ENCODE data around the gene MRTO4.
"Not testable (repeated sequence)": the region's sequence is repeated elsewhere in the genome, so short reads cannot be mapped to it uniquely, and the experiment has no call there.

Gene MRTO4

DNA sequence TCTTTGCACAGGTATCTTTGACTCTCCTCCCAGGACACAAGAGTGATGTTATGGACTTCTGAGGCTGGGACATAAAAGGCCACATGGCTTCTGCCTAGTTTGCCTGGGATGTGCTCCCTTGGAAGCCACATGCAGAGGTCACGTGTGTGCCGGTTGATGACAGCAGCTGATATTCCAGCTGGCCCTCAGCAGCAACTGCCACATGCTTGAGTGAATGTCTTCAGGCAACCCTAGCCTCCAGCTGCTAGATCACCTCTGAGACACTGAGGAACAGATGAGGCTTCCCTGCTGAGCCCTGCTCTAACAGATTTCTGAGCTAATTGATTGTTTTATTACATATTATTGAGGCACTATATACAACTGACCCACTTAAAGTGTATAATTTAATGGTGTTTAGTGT, 48.6 kb downstream of the MRTO4 start:
- ChIA-PET POLR2A (interaction anchor here (1.5 kb wide), 1 partner anchor 11 kb away, joined by 5 read pairs; the partner anchor contains the start of genes AKR7A2 and SLC66A1), CTCF (no interaction called here)
- Histone ChIP-seq H3K4me1 (ENCODE audit: control insufficient read depth, insufficient read depth, low read length) (no peaks in the 10 kb centered on the region), H3K4me3 (ENCODE audit: low read depth, low read length) (no peak overlapping the region), H3K27ac (ENCODE audit: extremely low read depth, low read depth, low read length) (no peak overlapping the region), H3K9me3 (ENCODE audit: control insufficient read depth, insufficient read depth, low read depth, low read length) (no peaks in the 10 kb centered on the region), H3K36me3 (ENCODE audit: control insufficient read depth in 2 of 2, insufficient read depth in 1 of 2, low read length in 2 of 2) (peaks cover 6 to 57% of the 10 kb centered on the region in 2 experiments; a peak in 2 of 3 replicates)
- TF ChIP-seq ZNF324 (tag by site-specific recombination; IDR thresholded peaks at IDR 0.05) = no peak
- no peak for TF ChIP-seq KLF7 (tag by site-specific recombination; IDR thresholded peaks at IDR 0.05; ENCODE audit: borderline replicate concordance)
- no peak for TF ChIP-seq ZNF548 (tag by site-specific recombination; IDR thresholded peaks at IDR 0.05)
- TF ChIP-seq, protein P1, sequence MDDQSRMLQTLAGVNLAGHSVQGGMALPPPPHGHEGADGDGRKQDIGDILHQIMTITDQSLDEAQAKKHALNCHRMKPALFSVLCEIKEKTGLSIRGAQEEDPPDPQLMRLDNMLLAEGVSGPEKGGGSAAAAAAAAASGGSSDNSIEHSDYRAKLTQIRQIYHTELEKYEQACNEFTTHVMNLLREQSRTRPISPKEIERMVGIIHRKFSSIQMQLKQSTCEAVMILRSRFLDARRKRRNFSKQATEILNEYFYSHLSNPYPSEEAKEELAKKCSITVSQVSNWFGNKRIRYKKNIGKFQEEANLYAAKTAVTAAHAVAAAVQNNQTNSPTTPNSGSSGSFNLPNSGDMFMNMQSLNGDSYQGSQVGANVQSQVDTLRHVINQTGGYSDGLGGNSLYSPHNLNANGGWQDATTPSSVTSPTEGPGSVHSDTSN (CRISPR knock-in tag; IDR thresholded peaks at IDR 0.05) = no peak
- TF ChIP-seq HOXC10 (CRISPR knock-in tag; IDR thresholded peaks at IDR 0.05) = no peak
- TF ChIP-seq, protein P2, sequence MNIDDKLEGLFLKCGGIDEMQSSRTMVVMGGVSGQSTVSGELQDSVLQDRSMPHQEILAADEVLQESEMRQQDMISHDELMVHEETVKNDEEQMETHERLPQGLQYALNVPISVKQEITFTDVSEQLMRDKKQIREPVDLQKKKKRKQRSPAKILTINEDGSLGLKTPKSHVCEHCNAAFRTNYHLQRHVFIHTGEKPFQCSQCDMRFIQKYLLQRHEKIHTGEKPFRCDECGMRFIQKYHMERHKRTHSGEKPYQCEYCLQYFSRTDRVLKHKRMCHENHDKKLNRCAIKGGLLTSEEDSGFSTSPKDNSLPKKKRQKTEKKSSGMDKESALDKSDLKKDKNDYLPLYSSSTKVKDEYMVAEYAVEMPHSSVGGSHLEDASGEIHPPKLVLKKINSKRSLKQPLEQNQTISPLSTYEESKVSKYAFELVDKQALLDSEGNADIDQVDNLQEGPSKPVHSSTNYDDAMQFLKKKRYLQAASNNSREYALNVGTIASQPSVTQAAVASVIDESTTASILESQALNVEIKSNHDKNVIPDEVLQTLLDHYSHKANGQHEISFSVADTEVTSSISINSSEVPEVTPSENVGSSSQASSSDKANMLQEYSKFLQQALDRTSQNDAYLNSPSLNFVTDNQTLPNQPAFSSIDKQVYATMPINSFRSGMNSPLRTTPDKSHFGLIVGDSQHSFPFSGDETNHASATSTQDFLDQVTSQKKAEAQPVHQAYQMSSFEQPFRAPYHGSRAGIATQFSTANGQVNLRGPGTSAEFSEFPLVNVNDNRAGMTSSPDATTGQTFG (tag by site-specific recombination; IDR thresholded peaks at IDR 0.05; ENCODE audit: borderline replicate concordance) = no peak
- TF ChIP-seq ZNF132 (tag by site-specific recombination; IDR thresholded peaks at IDR 0.05; ENCODE audit: borderline replicate concordance) = no peak
- TF ChIP-seq ZNF626 (tag by site-specific recombination; IDR thresholded peaks at IDR 0.05) = no peak
- no peak for TF ChIP-seq GLI2 (tag by site-specific recombination; IDR thresholded peaks at IDR 0.05; ENCODE audit: borderline replicate concordance, low read depth)

DNA sequence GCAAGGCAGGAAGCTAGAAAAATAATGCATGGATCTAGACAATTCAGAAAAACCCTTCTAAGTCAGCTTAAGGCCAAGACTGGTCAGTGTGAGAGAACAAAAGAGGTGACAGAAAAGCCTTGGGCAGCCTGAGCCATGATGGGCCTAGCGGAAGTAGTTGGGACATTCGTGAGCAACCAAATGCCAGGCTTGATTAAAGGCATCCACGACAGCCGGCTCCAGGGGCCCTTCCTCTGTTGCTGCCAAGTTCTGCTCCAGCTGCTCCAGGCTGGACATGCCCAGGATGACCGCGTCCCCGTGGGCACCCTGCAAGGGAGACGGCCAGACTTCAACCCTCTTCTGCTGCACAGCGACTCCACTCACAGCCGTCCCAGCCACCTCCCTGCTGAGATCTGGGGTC, 52.5 kb downstream of the MRTO4 start:
- peaks cover 7 to 86% of the 10 kb centered on the region in 2 experiments; a peak in 2 of 3 replicates for H3K36me3 ChIP-seq (ENCODE audit: control insufficient read depth in 2 of 2, insufficient read depth in 1 of 2, low read length in 2 of 2)
- CTCF ChIA-PET = interaction anchor here (0.7 kb wide), 1 partner anchor 99 kb away, joined by 5 read pairs; no protein-coding TSS in a partner anchor
- H3K4me3 ChIP-seq (ENCODE audit: low read depth, low read length); H3K27ac ChIP-seq (ENCODE audit: extremely low read depth, low read depth, low read length); POLR2A ChIA-PET; H3K4me1 ChIP-seq (ENCODE audit: control insufficient read depth, insufficient read depth, low read length); H3K9me3 ChIP-seq (ENCODE audit: control insufficient read depth, insufficient read depth, low read depth, low read length): not testable (repeated sequence)

DNA sequence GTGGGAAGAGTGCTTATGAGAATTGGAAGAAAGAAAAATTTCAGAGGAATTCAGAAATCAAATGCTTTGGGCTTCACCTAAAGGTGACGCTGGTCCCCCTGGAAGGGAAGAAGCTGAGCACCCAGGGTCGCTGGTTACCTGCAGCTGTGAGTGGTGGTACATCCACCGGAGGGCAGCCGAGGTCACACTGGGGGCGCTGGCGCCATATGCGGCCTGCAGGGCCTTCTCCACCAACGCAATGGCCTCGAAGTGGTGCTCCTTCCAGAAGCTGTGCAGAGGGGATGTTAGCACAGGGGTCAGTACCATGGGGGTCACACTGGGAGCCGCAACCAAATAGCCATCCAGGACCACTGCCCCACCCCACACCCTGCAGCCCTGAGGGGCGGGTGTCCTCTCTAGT, 54.3 kb downstream of the MRTO4 start:
- CTCF ChIA-PET = interaction anchor here (0.6 to 1.2 kb wide), 2 partner anchors 276 to 350 kb away, joined by 3 to 4 read pairs; no protein-coding TSS in a partner anchor
- Histone ChIP-seq H3K4me3 (ENCODE audit: low read depth, low read length) (no peak overlapping the region), H3K36me3 (ENCODE audit: control insufficient read depth in 2 of 2, insufficient read depth in 1 of 2, low read length in 2 of 2) (peaks cover 7 to 82% of the 10 kb centered on the region in 2 experiments; a peak in 2 of 3 replicates), H3K4me1 (ENCODE audit: control insufficient read depth, insufficient read depth, low read length) (peaks cover 2% of the 10 kb centered on the region; the same call in 1 of the 2 replicates), H3K9me3 (ENCODE audit: control insufficient read depth, insufficient read depth, low read depth, low read length) (no peaks in the 10 kb centered on the region), H3K27ac (ENCODE audit: extremely low read depth, low read depth, low read length) (no peak overlapping the region)
- TF ChIP-seq ZFP3 (tag by site-specific recombination; IDR thresholded peaks at IDR 0.05; ENCODE audit: low read depth) (no peak), ZNF654 (tag by site-specific recombination; IDR thresholded peaks at IDR 0.05; ENCODE audit: low read depth) (no peak), ZNF416 (tag by site-specific recombination; IDR thresholded peaks at IDR 0.05) (no peak), ZNF621 (tag by site-specific recombination; IDR thresholded peaks at IDR 0.05) (no peak), KLF16 (tag by site-specific recombination; IDR thresholded peaks at IDR 0.05) (no peak), ZNF391 (tag by site-specific recombination; IDR thresholded peaks at IDR 0.05; ENCODE audit: borderline replicate concordance, low read depth) (no peak), ZSCAN16 (tag by site-specific recombination; IDR thresholded peaks at IDR 0.05) (no peak), ZNF747 (tag by site-specific recombination; IDR thresholded peaks at IDR 0.05) (no peak), ZNF223 (tag by site-specific recombination; IDR thresholded peaks at IDR 0.05) (no peak), ZNF175 (tag by site-specific recombination; IDR thresholded peaks at IDR 0.05) (no peak)
- TF ChIP-seq, protein P3, sequence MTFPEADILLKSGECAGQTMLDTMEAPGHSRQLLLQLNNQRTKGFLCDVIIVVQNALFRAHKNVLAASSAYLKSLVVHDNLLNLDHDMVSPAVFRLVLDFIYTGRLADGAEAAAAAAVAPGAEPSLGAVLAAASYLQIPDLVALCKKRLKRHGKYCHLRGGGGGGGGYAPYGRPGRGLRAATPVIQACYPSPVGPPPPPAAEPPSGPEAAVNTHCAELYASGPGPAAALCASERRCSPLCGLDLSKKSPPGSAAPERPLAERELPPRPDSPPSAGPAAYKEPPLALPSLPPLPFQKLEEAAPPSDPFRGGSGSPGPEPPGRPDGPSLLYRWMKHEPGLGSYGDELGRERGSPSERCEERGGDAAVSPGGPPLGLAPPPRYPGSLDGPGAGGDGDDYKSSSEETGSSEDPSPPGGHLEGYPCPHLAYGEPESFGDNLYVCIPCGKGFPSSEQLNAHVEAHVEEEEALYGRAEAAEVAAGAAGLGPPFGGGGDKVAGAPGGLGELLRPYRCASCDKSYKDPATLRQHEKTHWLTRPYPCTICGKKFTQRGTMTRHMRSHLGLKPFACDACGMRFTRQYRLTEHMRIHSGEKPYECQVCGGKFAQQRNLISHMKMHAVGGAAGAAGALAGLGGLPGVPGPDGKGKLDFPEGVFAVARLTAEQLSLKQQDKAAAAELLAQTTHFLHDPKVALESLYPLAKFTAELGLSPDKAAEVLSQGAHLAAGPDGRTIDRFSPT (tag by site-specific recombination; IDR thresholded peaks at IDR 0.05) = no peak
- TF ChIP-seq, protein P4, sequence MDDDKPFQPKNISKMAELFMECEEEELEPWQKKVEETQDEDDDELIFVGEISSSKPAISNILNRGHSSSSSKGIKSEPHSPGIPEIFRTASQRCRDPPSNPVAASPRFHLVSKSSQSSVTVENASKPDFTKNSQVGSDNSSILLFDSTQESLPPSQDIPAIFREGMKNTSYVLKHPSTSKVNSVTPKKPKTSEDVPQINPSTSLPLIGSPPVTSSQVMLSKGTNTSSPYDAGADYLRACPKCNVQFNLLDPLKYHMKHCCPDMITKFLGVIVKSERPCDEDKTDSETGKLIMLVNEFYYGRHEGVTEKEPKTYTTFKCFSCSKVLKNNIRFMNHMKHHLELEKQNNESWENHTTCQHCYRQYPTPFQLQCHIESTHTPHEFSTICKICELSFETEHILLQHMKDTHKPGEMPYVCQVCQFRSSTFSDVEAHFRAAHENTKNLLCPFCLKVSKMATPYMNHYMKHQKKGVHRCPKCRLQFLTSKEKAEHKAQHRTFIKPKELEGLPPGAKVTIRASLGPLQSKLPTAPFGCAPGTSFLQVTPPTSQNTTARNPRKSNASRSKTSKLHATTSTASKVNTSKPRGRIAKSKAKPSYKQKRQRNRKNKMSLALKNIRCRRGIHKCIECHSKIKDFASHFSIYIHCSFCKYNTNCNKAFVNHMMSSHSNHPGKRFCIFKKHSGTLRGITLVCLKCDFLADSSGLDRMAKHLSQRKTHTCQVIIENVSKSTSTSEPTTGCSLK (tag by site-specific recombination; IDR thresholded peaks at IDR 0.05) = no peak
- POLR2A ChIA-PET = no interaction called here

Measured in HEK293 (cell line).